ENCODE results near the gene GLYR1. TPM values are rescaled to one million over a fixed set of nuclear protein-coding genes. Genes with fewer than 3 reads are reported as not detected.

The GLYR1 gene
- total and polyA plus RNA-seq, 2 donors (not counting 1 experiment from before 2014, with no cell fraction given): 34.0 to 137 TPM

DNA sequence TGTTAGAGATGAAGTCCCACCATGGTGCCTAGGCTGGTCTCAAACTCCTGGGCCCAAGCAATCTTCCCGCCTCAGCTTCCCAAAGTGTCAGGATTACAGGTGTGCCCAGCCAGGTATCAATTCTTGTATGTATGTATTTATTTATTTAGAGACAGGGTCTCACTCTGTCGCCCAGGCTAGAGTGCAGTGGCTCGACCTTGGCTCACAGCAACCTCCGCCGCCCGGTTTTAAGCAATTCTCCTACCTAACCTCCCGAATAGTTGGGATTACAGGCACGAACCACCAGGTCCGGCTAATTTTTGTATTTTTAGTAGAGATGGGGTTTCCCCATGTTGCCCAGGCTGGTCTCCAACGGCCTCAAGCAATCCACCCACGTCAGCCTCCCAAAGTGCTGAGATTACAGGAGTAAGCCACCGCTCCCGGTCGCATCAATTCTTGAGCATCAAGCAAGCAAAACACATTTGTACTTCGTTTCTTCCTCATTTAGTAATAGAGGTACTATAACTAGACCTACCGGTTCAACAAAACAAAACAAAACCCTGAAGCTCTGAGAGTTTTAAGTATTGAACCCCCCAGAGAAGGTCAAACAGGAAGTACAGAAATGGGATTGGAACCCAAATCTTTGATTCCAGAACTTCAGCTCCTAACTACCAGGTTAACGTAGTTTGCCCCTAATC lies 79.1 kb downstream of the GLYR1 start:
- CTCF ChIA-PET: interaction anchor here (1.9 kb wide), 1 partner anchor 34 kb away, joined by 12 read pairs; the partner anchor contains the start of genes ANKS3 and DNAAF8
- H3K79me2 ChIP-seq (ENCODE audit: control insufficient read depth, insufficient read depth, low read length): peaks cover 27% of the 10 kb centered on the region
- no peaks in the 10 kb centered on the region for H3K9me3 Mint-ChIP-seq (ENCODE audit: insufficient read depth)
- no peak for DNase-seq
- POLR2A ChIA-PET: interaction anchor here (0.7 to 2.6 kb wide), 4 partner anchors 34 to 89 kb away, joined by 3 to 14 read pairs (median 6); partner anchors contain the start of genes ANKS3, DNAAF8, NUDT16L1 and ROGDI
- peak overlapping the region; percentile 50 to 70 for H3K27ac ChIP-seq (ENCODE audit: low read length in 2 of 2)
- H3K36me3 ChIP-seq (replicated peaks in 1 of 2; ENCODE audit: control extremely low read depth in 1 of 2, control insufficient read depth in 1 of 2, extremely low read depth in 1 of 2, insufficient read depth in 2 of 2, low read length in 1 of 2): peaks cover 0 to 9% of the 10 kb centered on the region in 2 experiments
- peak overlapping the region; percentile 98 for H3K4me3 Mint-ChIP-seq
- peak overlapping the region; percentile 99 for H2AFZ ChIP-seq (ENCODE audit: insufficient read depth, low read depth, low read length, poor library complexity, severe bottlenecking)
- no peaks in the 10 kb centered on the region for H3K27me3 ChIP-seq (replicated peaks in 1 of 4; ENCODE audit: control extremely low read depth in 1 of 4, control insufficient read depth in 3 of 4, insufficient read depth in 4 of 4, low read length in 3 of 4)
- no peaks in the 10 kb centered on the region for H3K9me3 ChIP-seq (ENCODE audit: control extremely low read depth in 1 of 3, control insufficient read depth in 2 of 3, insufficient read depth in 1 of 3, low read length in 2 of 3)
- H3K27me3 Mint-ChIP-seq: no peaks in the 10 kb centered on the region
- H3K4me1 Mint-ChIP-seq: peaks cover 31% of the 10 kb centered on the region
- intact Hi-C loops (cut with micrococcal nuclease): loop anchor here (1.0 kb wide), 7 partner anchors 34 to 263 kb away; partner anchors contain the start of genes ANKS3, DNAAF8, GLYR1 and MGRN1
- WGBS (ENCODE audit: insufficient coverage): 50% methylated on average over 2 of the region's 17 CpGs
- no peak for ATAC-seq (ENCODE audit: low read depth)
- no peak for TF ChIP-seq EZH2 (IDR thresholded peaks at IDR 0.05; ENCODE audit: borderline replicate concordance, insufficient read depth, low read depth, low read length, poor library complexity, severe bottlenecking)
- TF ChIP-seq, protein P1, sequence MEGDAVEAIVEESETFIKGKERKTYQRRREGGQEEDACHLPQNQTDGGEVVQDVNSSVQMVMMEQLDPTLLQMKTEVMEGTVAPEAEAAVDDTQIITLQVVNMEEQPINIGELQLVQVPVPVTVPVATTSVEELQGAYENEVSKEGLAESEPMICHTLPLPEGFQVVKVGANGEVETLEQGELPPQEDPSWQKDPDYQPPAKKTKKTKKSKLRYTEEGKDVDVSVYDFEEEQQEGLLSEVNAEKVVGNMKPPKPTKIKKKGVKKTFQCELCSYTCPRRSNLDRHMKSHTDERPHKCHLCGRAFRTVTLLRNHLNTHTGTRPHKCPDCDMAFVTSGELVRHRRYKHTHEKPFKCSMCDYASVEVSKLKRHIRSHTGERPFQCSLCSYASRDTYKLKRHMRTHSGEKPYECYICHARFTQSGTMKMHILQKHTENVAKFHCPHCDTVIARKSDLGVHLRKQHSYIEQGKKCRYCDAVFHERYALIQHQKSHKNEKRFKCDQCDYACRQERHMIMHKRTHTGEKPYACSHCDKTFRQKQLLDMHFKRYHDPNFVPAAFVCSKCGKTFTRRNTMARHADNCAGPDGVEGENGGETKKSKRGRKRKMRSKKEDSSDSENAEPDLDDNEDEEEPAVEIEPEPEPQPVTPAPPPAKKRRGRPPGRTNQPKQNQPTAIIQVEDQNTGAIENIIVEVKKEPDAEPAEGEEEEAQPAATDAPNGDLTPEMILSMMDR (IDR thresholded peaks at IDR 0.05): no peak
- H3K4me3 ChIP-seq (ENCODE audit: control extremely low read depth in 1 of 5, extremely low read depth in 1 of 5, insufficient read depth in 1 of 5, low read depth in 2 of 5, low read length in 4 of 5): peak overlapping the region; percentile 63 to 87 (median 73)
- peak overlapping the region; percentile 95 for H3K27ac Mint-ChIP-seq
- H3K4me1 ChIP-seq (ENCODE audit: control insufficient read depth in 2 of 2, insufficient read depth in 2 of 2, low read length in 2 of 2): peaks cover 15 to 33% of the 10 kb centered on the region in 2 donors
- H3K9ac ChIP-seq (ENCODE audit: low read length): peak overlapping the region; percentile 79
- H4K20me1 ChIP-seq (ENCODE audit: control insufficient read depth, insufficient read depth, low read length, poor library complexity, severe bottlenecking): no peaks in the 10 kb centered on the region
- peak overlapping the region; percentile 91 for H3K4me2 ChIP-seq (replicated peaks; ENCODE audit: low read depth, low read length, poor library complexity, severe bottlenecking)

Data from B cell (primary cell).